ENCODE results near the gene GBP2.
"Not testable (repeated sequence)": the region's sequence is repeated elsewhere in the genome, so short reads cannot be mapped to it uniquely, and the experiment has no call there.

GBP2 gene

GRCh38 chr1:89147678-89148658 lies 22.1 kb upstream of the GBP2 start:
- TF ChIP-seq ZNF274 (IDR thresholded peaks at IDR 0.05; ENCODE audit: low read depth, low read length): no peak
- H3K4me3 ChIP-seq (ENCODE audit: low read length): no peak overlapping the region

GRCh38 chr1:89146721-89147120 lies 20.8 kb upstream of the GBP2 start:
- H3K4me3 ChIP-seq (ENCODE audit: low read length): no peak overlapping the region
- no peak for TF ChIP-seq ZNF274 (IDR thresholded peaks at IDR 0.05; ENCODE audit: low read depth, low read length)

- no peak for TF ChIP-seq ZNF274 (IDR thresholded peaks at IDR 0.05; ENCODE audit: low read depth, low read length)
These were observed 17.6 kb upstream of the GBP2 start for GRCh38 chr1:89143484-89143883.

GRCh38 chr1:89142160-89142559 lies 16.2 kb upstream of the GBP2 start:
- TF ChIP-seq ZNF274 (IDR thresholded peaks at IDR 0.05; ENCODE audit: low read depth, low read length): no peak
- no peak overlapping the region for H3K4me3 ChIP-seq (ENCODE audit: low read length)

More at GRCh38 chr1:89143484-89143883, 17.6 kb upstream of the GBP2 start:
- no peak overlapping the region for H3K4me3 ChIP-seq (ENCODE audit: low read length)

- H3K4me3 ChIP-seq (ENCODE audit: low read length): no peak overlapping the region
- TF ChIP-seq ZNF274 (IDR thresholded peaks at IDR 0.05; ENCODE audit: low read depth, low read length): no peak
These were observed 7.8 kb upstream of the GBP2 start for GRCh38 chr1:89133747-89134146.

DNA sequence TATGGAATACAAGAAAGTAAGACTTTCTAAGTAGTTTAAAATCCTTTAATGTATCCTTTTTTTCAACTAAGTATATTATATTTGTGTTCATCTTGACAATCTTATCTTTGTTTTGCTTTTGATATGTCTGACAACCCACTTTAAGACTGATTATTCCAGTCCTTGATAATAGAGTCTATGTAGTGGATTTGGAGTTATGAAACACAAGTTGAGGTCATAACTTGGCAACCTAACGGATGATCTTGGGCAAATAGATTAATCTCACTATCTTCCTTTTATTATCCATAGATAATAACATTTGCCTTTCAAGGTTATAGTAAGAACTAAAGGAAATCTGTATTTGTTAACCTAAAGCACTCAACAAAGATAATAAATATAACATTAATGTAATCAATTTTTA lies 4.8 kb upstream of the GBP2 start:
- TF ChIP-seq ZNF274 (IDR thresholded peaks at IDR 0.05; ENCODE audit: low read depth, low read length): no peak
- H3K4me3 ChIP-seq (ENCODE audit: low read length): no peak overlapping the region

DNA sequence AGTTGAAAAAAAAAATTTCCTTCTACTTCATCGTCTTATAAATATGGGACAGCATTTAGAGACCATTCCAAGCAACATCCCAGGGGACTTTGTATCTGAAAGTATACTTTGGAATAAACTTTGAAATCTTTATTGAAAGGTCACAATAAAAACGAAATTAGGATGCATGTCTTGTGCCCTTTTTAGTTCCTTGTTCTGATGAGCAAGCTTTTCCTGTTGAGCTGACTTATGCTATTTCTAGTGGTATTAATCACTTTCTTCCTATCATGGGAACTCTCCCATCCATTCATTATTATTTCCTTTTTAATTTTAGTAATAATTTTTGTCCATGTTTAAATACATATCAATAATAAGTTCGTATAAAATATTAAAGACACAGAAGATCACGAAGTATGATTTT lies 4.0 kb upstream of the GBP2 start:
- TF ChIP-seq ZNF274 (IDR thresholded peaks at IDR 0.05; ENCODE audit: low read depth, low read length): no peak
- H3K4me3 ChIP-seq (ENCODE audit: low read length): no peak overlapping the region

DNA sequence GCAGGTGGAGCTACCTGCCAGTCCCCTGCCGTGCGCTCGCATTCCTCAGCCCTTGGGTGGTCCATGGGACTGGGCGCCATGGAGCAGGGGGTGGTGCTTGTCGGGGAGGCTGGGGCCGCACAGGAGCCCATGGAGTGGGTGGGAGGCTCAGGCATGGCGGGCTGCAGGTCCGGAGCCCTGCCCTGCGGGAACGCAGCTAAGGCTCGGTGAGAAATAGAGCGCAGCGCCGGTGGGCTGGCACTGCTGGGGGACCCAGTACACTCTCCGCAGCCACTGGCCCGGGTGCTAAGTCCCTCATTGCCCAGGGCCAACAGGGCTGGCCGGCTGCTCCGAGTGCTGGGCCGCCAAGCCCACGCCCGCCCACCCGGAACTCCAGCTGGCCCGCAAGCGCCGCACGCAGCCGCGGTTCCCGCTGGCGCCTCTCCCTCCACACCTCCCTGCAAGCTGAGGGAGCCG lies 2.1 kb upstream of the GBP2 start:
- H3K4me3 ChIP-seq (ENCODE audit: low read length): not testable (repeated sequence)

DNA sequence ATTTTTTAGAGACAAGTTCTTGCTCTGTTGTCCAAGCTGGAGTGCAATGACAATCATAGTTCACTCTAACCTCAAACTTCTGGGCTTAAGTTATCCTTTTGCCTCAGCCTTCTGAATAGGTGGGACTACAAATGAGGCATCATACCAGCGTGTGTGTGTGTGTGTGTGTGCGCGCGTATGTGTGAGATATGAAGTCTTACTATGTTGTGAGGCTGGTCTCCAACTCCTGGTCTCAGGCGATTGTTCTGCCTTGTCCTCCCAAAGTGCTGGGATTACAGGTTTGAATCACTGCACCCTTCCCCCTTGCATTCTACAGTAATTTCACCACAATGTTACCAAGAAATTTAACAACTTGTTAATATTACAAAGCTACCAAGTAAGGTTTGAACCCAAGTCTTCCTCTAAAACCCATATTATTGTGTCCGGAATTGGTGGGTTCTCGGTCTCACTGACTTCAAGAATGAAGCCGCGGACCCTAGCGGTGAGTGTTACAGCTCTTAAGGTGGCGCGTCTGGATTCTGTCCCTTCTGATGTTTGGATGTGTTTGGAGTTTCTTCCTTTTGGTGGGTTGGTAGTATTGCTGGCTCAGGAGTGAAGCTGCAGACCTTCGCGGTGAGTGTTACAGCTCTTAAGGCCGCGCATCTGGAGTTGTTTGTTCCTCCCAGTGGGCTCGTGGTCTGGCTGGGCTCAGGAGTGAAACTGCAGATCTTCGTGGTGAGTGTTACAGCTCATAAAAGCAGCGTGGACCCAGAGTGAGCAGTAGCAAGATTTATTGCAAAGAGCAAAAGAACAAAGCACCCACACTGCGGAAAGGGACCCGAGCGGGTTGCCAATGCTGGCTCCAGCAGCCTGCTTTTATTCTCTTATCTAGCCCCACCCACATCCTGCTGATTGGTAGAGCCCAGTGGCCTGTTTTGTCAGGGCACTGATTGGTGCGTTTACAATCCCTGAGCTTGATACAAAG lies 970 bp upstream of the GBP2 start:
- H3K4me3 ChIP-seq (ENCODE audit: low read length): peak overlapping the region; percentile 59; the same call in 1 of the 2 replicates

GRCh38 chr1:89125240-89125912 lies 538 bp downstream of the GBP2 start:
- TF ChIP-seq ZNF274 (IDR thresholded peaks at IDR 0.05; ENCODE audit: low read depth, low read length): no peak
- peak overlapping the region; percentile 99 for H3K4me3 ChIP-seq (ENCODE audit: low read length)

- no peak for TF ChIP-seq ZNF274 (IDR thresholded peaks at IDR 0.05; ENCODE audit: low read depth, low read length)
- H3K4me3 ChIP-seq (ENCODE audit: low read length): no peak overlapping the region
These were observed 4.3 kb downstream of the GBP2 start for GRCh38 chr1:89121641-89122040.

DNA sequence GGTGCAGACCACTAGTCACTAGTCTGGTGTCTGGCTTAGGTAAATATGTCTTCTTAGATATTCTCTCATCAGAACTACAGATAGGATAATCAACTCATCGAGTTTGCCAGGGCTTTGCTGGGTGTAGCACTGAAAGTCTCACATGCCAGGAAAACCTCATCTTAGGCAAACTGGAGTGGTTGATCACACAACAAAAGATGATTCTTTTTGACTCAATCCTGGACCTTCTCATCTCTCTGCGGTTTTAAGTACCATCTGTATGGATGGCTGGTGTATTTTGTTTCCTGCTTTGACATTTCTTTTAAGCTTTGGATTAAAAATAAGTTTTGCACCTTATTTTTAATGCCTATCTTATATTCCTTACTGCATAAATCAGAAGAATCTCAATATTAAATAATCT lies 11.3 kb downstream of the GBP2 start:
- no peak for TF ChIP-seq ZNF274 (IDR thresholded peaks at IDR 0.05; ENCODE audit: low read depth, low read length)
- H3K4me3 ChIP-seq (ENCODE audit: low read length): no peak overlapping the region

DNA sequence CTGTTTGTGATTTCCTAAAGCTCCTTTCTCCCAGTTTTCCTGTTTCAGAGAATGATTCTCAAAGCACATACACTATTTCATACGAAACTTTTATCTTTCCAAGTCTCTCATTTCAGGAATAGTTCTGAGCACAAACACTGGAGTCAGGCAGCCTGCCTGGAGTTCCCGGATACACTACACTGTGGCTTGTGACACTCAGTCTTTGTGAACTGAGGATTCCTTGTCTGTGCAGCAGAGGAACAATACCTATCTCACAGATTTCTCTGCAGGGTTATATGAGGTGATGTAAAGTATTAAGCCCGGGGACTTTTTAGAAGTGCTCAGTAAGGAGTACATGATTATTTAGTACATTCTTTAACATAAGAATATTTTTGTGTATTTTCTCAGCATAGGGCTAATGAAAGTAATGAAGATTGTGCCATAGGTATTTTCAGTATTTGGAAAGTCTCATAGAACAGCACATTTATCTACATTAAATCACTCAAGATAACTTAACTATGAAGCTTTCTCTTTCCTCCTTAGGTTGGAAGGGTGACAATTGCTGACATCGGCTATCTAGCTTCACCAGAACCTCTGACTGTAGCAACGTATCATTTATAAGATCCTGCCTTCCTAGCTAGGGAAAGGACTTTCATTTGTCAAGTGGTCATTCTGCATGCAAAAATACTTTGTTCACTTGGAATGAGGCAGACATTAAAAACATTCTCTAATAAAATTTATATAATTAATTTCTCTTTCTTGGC lies 12.9 kb downstream of the GBP2 start:
- no peak for TF ChIP-seq ZNF274 (IDR thresholded peaks at IDR 0.05; ENCODE audit: low read depth, low read length)
- H3K4me3 ChIP-seq (ENCODE audit: low read length): no peak overlapping the region
